NCI-H748 (cell line): ENCODE measurements around the gene TDRD7.

Source experiments
- DNase-seq: peaks from one replicate; lab custom pipeline; 2025; ENCODE audit not compliant: unreplicated experiment; lab: John Stamatoyannopoulos, UW

The TDRD7 gene

DNA sequence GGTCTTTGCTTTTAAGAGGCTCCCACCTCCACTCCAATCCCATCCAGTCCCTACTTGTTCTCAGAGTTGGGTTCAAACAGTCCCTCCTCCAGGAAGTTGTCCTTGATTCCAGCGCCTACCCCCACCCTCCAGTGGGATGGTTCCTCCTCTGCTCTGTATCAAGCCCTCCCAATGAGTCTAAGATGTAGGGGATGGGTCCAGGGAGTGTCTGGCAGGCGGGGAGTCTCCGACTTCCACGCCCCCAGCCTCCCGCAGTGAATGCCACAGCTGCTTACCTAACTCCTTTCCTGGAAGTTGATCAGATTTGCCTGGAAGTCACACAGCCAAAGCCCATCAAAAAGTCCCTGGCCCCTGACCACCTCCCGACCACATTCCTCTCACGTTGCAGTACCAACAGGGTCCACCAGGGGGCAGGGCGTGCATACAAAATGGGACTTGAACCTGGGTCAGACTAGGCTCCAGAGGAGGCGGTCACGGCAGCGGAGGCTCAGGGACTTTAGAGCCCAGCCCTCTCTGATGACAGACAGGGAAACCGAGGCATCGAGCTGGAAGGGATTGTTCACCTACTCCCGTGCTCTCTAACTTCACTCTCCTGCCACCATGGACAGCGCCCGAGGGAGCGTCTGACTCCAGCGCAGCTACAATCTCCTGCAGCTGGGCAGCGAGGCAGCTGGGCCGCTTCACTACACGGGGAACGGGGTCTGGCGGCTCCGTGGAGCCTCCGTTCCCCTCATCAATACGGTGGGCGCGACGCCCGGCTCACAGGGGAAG, 25.0 kb upstream of the TDRD7 start:
- peak; percentile 70 for DNase-seq

DNA sequence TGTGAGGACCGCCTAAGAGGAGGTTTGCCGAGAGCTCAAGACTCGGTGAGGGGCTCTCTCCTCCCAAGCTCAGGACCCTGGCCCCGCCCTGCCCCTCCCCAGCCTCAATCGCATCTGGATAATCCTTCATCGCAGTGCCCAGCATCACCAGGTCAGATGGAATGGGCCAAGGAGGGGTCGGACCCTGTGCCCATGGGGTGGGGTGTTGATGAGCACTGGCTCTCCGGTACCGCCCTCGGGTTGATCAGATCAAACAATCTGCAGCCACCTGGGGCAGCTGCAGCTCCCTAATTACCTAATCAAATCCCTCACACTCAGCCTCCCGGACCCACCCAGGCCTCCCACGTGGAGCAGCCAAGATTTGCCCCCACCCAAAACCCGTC, 24.4 kb upstream of the TDRD7 start:
- peak; percentile 45 for DNase-seq

DNA sequence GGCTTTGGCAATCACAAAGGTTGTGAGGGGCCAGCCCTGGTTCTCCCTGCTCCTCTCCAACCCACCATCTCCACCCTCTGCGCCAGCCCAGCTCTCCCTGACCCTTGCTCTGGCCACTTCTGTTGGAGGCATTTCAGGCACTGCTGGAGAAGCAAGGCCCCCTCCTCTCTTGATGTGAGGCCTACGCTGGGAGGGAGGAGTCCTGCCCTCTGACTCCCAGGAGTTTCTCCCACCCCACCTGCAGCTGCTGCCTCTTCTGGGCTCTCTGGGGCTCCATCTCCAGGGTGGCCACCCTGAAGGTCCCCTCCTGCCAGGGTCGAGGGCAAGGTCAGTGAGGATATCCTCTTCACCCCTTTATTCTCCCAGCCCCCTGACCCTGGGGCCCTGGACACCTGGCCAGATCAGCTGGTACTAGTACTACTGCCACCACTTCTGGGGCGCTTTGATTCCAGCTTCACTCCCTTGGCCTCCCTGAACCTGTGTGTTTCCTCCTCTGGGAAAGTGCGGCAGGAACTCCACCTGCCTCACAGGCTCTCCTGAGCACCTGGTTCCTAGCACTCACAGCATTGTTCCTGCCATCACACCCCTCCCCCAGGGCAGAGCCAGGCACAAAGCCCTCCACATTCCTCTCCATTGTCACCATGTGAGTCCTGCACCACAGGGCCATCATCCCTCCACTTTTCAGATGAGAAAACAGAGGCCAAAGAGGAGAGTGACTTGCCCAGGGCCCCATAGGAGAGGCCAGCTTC, 23.8 kb upstream of the TDRD7 start:
- no peak for DNase-seq

DNA sequence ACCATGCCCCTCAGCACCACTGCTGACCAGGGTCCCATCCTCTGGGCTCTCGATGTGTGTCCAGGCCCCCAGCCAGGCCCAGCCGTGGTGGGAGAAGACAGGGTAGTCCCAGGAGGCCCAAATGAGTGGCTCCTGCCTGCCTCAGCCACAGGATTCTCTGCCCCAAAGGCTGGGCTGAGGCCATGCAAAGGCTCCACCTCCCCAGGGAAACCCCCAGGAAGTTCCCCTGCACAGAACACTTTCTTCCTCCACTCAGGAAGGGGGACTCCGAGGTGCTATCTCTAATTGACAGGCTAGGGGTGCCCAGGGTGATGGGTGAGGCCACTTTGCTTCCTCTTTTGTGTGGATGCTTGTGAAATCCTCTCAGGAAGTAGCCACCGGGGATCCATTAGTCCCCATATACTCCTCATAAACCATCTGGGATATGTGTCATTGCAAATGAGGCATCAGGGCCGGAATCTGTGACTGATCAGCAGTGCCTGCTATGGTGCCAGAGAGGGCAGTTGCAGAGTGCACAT, 23.1 kb upstream of the TDRD7 start:
- no peak for DNase-seq

DNA sequence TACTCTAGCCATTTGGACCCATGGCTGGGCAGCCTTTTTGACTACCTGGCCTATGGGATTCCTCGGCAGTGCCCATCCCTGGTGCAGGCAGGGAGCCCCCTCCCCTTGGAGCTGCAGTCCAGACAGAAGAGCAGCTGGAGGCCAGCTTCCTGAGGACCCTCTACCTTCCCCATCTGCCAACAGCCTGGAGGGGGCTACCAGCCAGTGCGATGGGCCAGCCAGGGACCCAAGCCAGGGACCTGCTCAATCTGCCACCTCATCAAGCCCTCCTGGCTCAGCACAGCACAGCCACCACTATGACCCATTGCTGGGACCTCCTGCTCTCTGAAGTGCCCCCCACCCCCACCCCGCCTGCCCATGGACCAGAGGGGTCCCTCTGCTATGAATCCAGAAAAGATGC, 22.6 kb upstream of the TDRD7 start:
- no peak for DNase-seq

DNA sequence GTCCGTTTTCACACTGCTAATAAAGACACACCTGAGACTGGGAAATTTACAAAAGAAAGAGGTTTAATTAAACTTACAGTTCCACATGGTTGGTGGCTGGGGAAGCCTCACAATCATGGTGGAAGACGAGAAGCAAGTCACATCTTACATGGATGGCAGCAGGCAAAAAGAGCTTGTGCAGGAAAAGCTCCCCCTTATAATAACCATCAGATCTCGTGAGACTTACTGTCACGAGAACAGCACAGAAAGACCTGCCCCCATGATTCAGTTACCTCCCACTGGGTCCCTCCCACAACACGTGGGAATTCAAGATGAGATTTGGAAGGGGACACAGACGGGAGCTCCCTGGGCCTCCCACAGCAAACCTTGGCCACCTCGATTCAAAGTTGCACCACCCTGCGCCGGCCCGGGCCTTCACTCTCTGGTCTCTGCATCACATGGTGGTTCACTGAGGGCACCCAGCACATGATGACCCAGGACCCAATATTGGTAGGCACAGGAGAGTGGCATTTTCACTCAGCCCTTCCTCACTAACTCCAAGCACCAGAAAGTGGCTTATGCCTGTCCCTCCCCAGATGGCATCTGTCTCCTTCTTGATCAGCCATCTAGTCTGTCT, 21.0 kb upstream of the TDRD7 start:
- DNase-seq: no peak

DNA sequence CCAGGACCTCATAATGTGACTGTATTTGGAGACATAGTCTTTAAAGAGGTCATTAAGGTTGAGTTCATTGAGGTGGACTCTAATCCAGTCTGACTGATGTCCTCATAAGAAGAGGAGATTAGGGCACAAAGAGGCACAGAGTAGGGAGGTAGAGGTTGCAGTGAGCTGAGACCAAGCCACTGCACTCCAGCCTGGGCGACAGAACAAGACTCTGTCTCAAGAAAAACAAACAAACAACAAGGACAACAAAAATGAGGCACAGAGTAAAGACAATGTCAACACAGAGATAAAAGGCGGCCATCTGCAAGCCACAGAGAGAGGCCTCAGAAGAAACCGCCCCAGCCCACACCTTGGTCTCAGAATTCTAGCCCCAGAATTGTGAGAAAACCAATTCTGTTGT, 17.0 kb upstream of the TDRD7 start:
- DNase-seq: no peak

DNA sequence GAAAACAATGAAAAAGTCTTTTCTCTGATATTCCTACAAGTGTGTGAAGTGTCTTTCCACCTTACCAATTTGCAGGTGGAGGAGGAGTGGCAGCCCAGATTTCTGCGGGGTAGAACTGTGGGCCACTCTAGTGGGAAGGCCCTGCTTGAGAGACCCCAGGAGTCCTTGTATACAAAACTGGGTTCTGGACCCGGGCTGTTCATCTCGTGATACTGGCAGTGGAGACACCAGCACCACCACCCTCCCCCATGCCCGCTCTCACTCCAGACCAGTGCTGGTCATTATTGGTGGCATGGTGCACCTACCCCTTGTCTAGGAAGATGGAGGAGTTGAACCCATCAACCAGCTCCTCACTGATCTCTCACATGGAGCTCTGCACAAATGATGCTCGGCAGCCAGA, 16.2 kb upstream of the TDRD7 start:
- no peak for DNase-seq

DNA sequence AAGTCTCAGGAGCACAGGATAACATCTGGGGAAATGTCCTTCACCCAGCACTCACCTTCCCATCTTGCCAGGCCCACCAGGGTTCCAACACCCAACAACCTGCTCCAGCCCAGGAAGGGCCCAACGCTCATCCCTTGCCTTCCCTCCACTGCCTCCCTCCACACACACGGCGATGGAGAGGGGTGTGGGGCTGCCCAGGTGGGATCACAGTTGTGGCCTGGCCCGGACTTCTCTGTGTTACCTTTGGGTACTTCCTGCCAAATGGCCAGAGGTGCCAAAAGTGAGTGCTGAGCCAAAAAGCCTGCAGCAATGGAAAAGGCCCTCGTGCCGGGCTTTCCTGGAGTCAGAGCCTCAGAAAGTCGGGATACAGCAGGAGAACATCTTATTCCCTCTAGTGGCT, 15.6 kb upstream of the TDRD7 start:
- no peak for DNase-seq

DNA sequence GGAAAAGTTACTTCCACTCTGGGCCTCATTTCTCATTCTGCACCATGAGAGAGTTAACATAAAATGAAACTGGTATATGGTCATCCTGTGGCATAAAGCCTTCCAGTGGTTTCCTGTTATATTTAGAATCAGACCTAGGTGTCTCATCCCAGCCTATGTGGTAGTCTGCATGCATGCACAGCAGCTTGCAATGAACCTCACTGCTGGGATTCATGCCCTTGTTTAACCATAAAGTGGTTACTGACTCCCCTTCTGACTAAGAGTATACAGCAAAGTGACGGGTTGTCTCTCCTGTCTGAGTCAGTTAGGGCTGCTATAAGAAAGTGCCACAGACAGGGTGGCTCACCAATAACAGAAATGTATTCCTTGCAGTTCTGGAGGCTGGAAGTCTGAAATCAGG, 14.7 kb upstream of the TDRD7 start:
- no peak for DNase-seq

DNA sequence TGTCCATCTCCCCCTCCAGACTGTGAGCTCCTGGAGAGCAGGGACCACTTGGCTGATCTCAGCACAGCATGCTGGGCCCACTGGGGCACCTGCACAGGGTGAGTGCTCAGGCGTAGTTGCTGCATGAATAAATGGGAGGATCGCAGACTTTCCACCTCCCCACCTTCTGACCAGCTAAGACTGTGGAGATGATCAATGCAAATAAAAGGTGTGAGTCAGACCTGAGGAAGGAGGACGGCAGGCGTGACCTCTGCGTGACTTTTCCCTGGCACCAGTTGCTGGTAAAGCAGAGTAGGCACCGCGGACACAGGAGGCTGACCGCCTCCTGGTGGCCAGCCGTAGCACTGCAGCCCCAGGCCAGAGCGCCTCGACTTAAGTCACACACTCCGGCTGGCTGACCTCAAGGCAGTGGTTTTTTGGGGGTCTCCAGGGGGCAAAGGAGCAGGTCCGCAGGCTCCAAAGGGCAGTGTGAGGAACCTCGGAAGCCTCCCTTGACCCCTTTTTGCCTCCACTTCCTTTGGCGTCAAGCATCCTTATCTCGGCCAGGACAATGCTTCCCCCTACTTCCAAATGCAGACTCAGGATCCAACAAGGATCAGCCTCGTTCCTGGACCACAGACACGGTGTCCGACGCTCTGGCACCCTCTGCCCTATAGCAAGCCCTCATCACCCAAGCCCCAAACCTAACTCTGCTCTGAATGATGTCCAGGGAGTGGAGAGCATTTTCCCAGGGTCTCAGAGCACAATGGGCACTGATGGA, 12.7 kb upstream of the TDRD7 start:
- DNase-seq: peak; percentile 62

DNA sequence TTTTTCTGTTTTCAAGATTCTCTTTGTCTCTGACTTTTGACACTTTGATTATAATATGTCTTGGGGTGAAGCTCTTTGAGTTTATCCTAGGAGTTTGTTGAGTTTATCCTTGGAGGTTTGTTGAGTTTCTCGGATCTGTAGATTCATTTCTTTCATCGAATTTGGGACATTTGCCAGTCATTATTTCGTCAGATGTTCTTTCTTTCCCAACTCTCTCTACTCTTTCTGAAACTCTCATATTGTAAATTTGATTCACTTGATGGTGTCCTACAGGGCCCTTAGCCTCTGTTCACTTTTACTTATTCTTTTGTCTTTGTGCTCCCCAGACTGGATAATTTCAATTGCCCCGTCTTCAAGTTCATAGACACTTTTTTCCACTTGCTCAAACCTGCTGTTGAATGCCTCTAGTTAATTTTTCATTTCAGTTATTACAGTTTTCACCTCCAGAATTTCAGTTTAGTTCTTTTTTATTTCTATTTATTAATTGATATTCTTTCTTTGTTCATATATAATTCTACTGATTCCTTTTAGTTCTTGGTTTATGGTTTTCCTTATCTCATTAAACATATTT, 8.1 kb upstream of the TDRD7 start:
- DNase-seq: no peak

DNA sequence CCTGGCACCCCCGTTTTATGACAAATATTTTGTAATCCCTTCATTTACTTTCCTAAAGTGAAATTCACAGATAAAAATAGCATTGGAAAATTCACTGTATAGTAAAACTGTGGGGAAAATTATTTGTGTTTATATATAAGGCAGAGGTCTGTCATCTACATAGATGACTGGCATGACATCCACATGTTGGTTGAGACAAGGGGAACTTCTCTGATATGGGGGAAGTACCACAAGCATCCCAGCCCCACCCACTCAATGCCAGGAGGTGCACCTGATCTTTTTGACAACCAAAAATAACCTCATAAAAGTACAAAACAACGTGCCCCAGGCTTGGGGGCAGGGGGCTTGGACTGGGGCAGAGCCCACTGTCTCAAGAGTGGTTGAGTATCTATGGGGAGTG, 6.3 kb upstream of the TDRD7 start:
- DNase-seq: no peak

DNA sequence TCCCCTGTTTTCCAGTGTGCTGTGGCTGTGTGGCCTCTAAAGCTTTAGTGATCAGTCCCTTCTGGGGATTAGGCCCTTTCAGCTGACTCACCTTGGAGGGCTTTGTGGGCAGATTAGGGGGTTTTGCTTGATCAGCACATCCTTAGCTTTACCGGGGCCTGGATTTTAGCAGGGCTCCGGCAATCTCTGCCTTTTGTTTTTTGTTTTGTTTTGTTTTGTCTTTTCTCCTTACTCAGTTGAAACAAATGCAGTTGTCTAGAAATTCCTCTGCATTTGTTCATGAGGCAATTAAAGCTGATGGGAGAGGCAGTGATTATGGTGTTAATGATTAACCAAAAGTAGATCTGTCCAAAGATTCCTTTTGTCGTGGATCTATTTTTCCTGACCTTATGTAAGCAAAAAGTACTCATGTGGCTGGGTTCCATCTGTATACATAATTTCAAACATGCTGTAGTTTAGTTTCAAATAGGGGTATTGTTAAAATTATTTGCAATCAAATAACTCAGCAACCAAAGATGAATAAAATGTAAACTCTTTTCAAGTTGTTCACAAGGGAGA, 5.2 kb upstream of the TDRD7 start:
- no peak for DNase-seq

DNA sequence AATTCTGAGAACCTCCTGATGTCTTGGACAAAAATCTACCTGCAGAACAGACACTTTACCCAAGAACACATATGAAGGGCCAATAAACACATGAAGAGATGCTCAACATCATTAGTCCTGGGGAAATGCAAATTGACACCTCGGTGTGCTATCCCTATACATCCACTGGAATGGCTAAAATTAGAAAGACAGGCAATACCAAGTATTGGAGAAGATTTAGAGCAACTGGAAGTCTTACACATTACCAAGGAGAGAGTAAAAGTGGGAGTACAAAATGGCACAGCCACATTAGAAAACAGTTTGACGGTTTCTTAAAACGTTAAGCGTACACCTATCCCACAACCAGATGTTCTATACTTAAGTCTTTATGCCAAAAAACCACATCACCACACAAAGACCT, 3.3 kb upstream of the TDRD7 start:
- DNase-seq: no peak

DNA sequence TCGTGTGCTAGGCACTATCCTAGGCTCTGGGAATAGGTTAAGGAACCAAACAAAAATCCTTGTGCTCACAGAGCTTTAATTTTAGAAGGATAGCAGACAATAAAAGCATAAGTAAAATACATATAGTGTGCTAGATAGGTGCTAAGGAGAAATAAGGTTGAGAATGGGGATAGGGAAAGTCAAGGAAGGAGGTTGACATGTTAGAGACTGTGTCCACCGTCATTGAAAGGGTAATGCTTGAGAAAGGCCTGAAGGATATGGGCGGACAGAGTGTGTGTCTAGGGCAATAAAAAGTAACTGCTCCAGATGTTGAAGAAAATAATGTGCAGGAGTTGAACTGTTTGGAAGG, 482 bp upstream of the TDRD7 start:
- no peak for DNase-seq

DNA sequence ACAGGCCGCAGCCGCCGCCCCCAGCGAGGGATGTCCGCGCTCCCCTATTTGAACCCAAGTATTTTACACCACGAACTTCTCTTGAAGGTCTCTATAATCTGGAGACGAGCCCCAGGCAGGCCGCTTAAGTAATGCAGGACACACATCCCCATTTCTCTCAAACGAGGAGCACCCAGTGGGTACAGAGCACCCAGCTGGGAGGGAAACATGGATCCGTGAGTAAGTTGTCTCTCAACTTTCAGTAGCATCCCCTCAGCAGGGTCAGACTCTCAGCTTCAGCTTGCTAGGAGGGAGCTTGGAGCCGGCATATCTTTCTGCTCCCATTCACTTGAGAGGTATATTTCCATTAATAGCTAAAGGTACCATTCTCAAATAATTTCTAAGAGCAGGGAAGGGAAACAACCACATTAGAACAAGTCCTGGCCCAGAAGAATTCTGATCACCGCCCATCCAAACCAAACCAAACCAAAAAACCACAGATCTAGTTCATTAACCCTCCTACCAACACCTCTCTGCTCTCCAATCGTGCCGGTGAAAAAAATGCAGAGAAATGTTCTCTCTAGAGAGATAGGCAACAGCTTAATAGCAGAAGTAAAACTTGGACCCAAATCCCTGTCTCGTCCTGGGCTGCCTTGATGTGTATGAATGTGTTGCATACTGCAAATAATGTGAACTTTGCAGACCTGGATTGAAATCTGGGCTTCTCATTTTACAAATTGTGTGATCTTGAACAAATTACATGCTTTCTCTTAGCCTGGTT, 910 bp downstream of the TDRD7 start:
- DNase-seq: peak; percentile 58

DNA sequence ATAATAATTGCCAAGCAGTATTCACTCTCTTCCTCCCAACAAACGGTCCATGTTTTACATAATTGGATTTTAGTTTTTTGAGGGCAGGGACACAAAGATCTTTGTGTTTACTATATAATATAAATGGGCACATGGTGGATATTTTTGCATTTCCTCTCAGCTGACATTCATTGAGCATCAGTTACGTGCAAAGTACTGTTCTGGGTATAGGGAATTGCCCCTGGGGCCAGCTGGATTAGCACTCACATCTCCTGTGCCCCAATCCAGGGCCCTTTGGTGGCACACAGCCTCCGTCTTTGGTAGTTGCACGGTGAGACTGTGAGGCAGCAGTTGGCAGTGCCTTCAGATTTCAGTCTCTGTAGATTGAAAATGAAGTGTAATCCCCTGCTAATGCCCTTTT, 1.6 kb downstream of the TDRD7 start:
- no peak for DNase-seq

DNA sequence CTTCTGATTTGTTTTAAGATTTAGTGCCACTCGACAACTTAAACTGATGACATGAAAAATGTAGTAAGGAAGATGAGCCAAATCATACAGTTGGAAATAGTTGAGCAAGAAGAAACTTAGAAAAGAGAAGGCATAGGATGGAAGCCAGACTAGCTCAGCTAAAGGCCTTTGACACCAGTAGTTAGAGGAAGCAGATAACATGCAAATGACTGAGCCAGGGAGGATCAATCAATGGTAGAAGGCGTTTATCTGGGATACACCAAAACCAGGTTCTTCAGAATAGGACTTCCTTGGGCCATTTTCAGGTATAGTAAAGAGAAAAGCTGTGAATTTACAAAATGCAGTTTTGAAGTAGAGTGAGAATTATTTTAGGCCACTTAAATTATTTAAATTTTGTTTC, 3.2 kb downstream of the TDRD7 start:
- no peak for DNase-seq

DNA sequence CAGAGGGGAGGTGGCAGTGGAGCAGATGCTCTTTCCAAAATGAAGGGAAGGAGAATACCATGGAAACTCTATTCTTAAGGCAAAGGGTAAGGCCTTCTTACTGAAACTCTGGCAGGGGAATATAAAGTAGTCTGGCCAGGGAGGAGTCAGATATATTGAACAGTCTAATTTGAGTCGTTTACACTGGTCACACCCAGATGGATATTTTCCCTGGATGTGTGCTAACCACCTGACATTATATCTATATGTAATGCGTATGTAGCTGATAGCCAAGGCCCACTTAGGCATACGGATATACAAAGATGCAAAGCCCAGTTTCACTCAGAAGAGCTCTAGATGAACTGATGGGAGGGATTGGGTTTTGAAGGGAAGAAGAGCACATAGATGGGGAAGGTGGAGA, 7.0 kb downstream of the TDRD7 start:
- DNase-seq: no peak
